HepG2 (cell line): ENCODE results near the gene UBE2G2. TPM values are rescaled to one million over a fixed set of nuclear protein-coding genes. Genes with fewer than 3 reads are reported as not detected.

Experiments used
- ATAC-seq: fragments of 200-7000 bp; cut with Tn5 transposase; 3 replicates; pipeline ENCODE4 v1.9.1; 2020; ENCODE audit warnings: mild to moderate bottlenecking, moderate library complexity
- BruUV-seq: library from RNA; stranded (reverse); fragments of 400-500 nt; replicated peaks from 2 replicates; lab custom pipeline; 2021; lab: Mats Ljungman, UMichigan
- CTCF ChIA-PET: fragments of 300-600 bp; formaldehyde crosslinking; extraction: SDS; loops from one replicate; lab custom pipeline; 2021; ENCODE audit warnings: low total read pairs, inconsistent platforms, low intra/inter-chr PET ratio; lab: Yijun Ruan, JAX
- POLR2A ChIA-PET: fragments of 350-600 bp; sonication (Branson Sonifier 250); formaldehyde crosslinking; loops from one replicate; lab custom pipeline; 2020; ENCODE audit warnings: antibody characterized with exemption, inconsistent platforms; lab: Yijun Ruan, JAX
- DNase-seq: peaks from one replicate; pipeline ENCODE4 v3.0.0-alpha.2; 2015; ENCODE audit warnings: low spot score
- FAIRE-seq: peaks from 3 replicates; lab custom pipeline; 2011; peaks lifted over from hg19 to GRCh38; lab: Jason Lieb, UNC
- H2AFZ ChIP-seq: one replicate; pipeline ENCODE4 v1.6.1; 2011; ENCODE audit warnings: low read length, inconsistent platforms
- H3K27ac ChIP-seq: fragments of 300-600 bp; 3 replicates; pipeline ENCODE4 v1.8.0; 2011; ENCODE audit warnings: mixed run types, mild to moderate bottlenecking, mixed read lengths, low read length, inconsistent platforms; ENCODE audit not compliant: insufficient read depth; ENCODE audit errors: extremely low read length
- H3K27me3 ChIP-seq, 2 experiments: fragments of 200-600 bp in 1 of 2; 2 replicates in 1 of 2; 3 replicates in 1 of 2; pipeline versions ENCODE4 v1.6.0 to v1.8.0; 2011; ENCODE audit warnings: low read length in 2 of 2, mild to moderate bottlenecking in 2 of 2, moderate library complexity in 2 of 2, inconsistent platforms in 1 of 2; ENCODE audit not compliant: insufficient read depth in 2 of 2, control insufficient read depth in 1 of 2
- H3K36me3 ChIP-seq, 2 experiments: fragments of 200-600 bp in 1 of 2; replicated peaks in 1 of 2; 2 replicates in 1 of 2; 3 replicates in 1 of 2; pipeline versions ENCODE4 v1.5.1 to v1.8.0; 2011; ENCODE audit warnings: low read length in 2 of 2, inconsistent platforms in 1 of 2; ENCODE audit not compliant: insufficient read depth in 2 of 2, control insufficient read depth in 1 of 2
- H3K4me1 ChIP-seq: 2 replicates; pipeline ENCODE4 v1.5.1; 2012; ENCODE audit warnings: low read length, inconsistent platforms; ENCODE audit not compliant: insufficient read depth
- H3K4me2 ChIP-seq: 2 replicates; pipeline ENCODE4 v1.6.0; 2011; ENCODE audit warnings: low read depth, low read length, inconsistent platforms
- H3K4me3 ChIP-seq, 3 experiments: fragments of 200-600 bp in 1 of 3; sonication (generic), shearing (Covaris generic) in 1 of 3; replicated peaks in 1 of 3; 2 replicates each; pipeline ENCODE4 v1.5.1; 2011 to 2016; ENCODE audit warnings: low read length in 3 of 3, inconsistent platforms in 2 of 3, low read depth in 2 of 3, mild to moderate bottlenecking in 2 of 3, control low read depth in 1 of 3, mixed read lengths in 1 of 3; ENCODE audit not compliant: insufficient read depth in 1 of 3
- H3K79me2 ChIP-seq: one replicate; pipeline ENCODE4 v1.6.1; 2011; ENCODE audit warnings: low read length, inconsistent platforms; ENCODE audit not compliant: insufficient read depth
- H3K9ac ChIP-seq: 2 replicates; pipeline ENCODE4 v1.6.0; 2011; ENCODE audit warnings: mild to moderate bottlenecking, low read depth, low read length, inconsistent platforms; ENCODE audit not compliant: insufficient read depth
- H3K9me3 ChIP-seq: 2 replicates; pipeline ENCODE4 v1.5.1; 2012; ENCODE audit warnings: mild to moderate bottlenecking, low read length
- H4K20me1 ChIP-seq: 2 replicates; pipeline ENCODE4 v1.6.0; 2011; ENCODE audit warnings: inconsistent platforms, mild to moderate bottlenecking, low read length, moderate library complexity; ENCODE audit not compliant: insufficient read depth
- FLYWCH1 ChIP-seq: sonication (generic); formaldehyde crosslinking; IDR thresholded peaks from 2 replicates; pipeline ENCODE4 v1.8.1; 2023; ENCODE audit warnings: mild to moderate bottlenecking, missing genetic modification reagents
- HHEX ChIP-seq: IDR thresholded peaks from 2 replicates; pipeline ENCODE4 v1.6.1; 2016; ENCODE audit warnings: control low read depth
- HINFP ChIP-seq: sonication (generic); formaldehyde crosslinking; IDR thresholded peaks from 2 replicates; pipeline ENCODE4 v1.4.0; 2020; ENCODE audit warnings: low read depth, mild to moderate bottlenecking, missing genetic modification reagents
- HMG20B ChIP-seq: conservative IDR thresholded peaks from 2 replicates; pipeline ENCODE4 v1.6.1; 2016; ENCODE audit warnings: missing genetic modification reagents, missing compliant biosample characterization
- KLF16 ChIP-seq, 2 experiments: sonication (generic) in 1 of 2; formaldehyde crosslinking in 1 of 2; IDR thresholded peaks; 2 replicates each; pipeline versions ENCODE4 v1.6.1 to v1.8.0; 2016 to 2023; ENCODE audit warnings: missing genetic modification reagents in 2 of 2, missing compliant biosample characterization in 1 of 2
- MYPOP ChIP-seq: sonication (generic); formaldehyde crosslinking; IDR thresholded peaks from 2 replicates; pipeline ENCODE4 v1.8.1; 2023; ENCODE audit warnings: mild to moderate bottlenecking, moderate library complexity, missing genetic modification reagents
- NFKBIZ ChIP-seq: IDR thresholded peaks from 2 replicates; pipeline ENCODE4 v1.6.1; 2018; ENCODE audit warnings: missing genetic modification reagents, missing compliant biosample characterization
- RARA ChIP-seq: IDR thresholded peaks from 2 replicates; pipeline ENCODE4 v1.6.1; 2016; ENCODE audit warnings: missing genetic modification reagents, missing compliant biosample characterization
- SOX13 ChIP-seq, 3 experiments: fragments of 450-650 bp in 1 of 3; sonication (generic) in 1 of 3; formaldehyde crosslinking in 1 of 3; IDR thresholded peaks in 2 of 3; conservative IDR thresholded peaks in 1 of 3; 2 replicates each; pipeline versions ENCODE4 v1.5.0 to v1.6.1; 2016 to 2020; ENCODE audit warnings: antibody characterized with exemption in 1 of 3, mild to moderate bottlenecking in 1 of 3, missing compliant biosample characterization in 1 of 3, missing genetic modification reagents in 1 of 3, moderate library complexity in 1 of 3
- ZNF607 ChIP-seq: sonication (generic); formaldehyde crosslinking; IDR thresholded peaks from 2 replicates; pipeline ENCODE4 v1.5.1; 2020; ENCODE audit warnings: missing genetic modification reagents, mild to moderate bottlenecking, borderline replicate concordance
- ZNF678 ChIP-seq: sonication (generic); formaldehyde crosslinking; IDR thresholded peaks from 2 replicates; pipeline ENCODE4 v1.4.0; 2020; ENCODE audit warnings: mild to moderate bottlenecking, missing genetic modification reagents
- ZNF766 ChIP-seq: sonication (generic); formaldehyde crosslinking; IDR thresholded peaks from 2 replicates; pipeline ENCODE4 v1.5.0; 2020; ENCODE audit warnings: missing genetic modification reagents, borderline replicate concordance
- ZNF768 ChIP-seq: sonication (generic); formaldehyde crosslinking; IDR thresholded peaks from 2 replicates; pipeline ENCODE4 v1.4.0; 2020; ENCODE audit warnings: missing genetic modification reagents
- WGBS: methylation state at CpG from one replicate; pipeline ENCODE4 v1.1.6; 2017; ENCODE audit warnings: low lambda C conversion rate; 5-methylcytosine and 5-hydroxymethylcytosine counted together
- in situ Hi-C: cut with HindIII; loops from 2 replicates; pipeline ENCODE4 v1.10.0; 2017; ENCODE audit warnings: low pct_unique_long_range_greater_than_20kb; ENCODE audit not compliant: extremely low pct_ligation_motif_present
- intact Hi-C: fragments of 100-400 bp; cut with micrococcal nuclease; formaldehyde crosslinking; loops from one replicate; pipeline ENCODE4 v1.10.0; 2022; ENCODE audit not compliant: unreplicated experiment
- polyA plus RNA-seq, 8 experiments: library from polyadenylated mRNA; depleted of rRNA in 3 of 8; stranded (reverse) in 7 of 8; unstranded in 1 of 8; fragments of >200 nt; fragmentation: Illumina TruSeq in 4 of 8; extraction: Trizol in 4 of 8; gene quantifications; 2 replicates each; pipeline versions ENCODE4 v1.2.1 to v1.2.3, GENCODE V29; 2011 to 2016; ENCODE audit warnings: low read depth in 4 of 8, missing spikeins in 1 of 8, mixed read lengths in 1 of 8; ENCODE audit not compliant: insufficient read depth in 1 of 8
- total RNA-seq, 5 experiments: library from RNA; depleted of rRNA; stranded (reverse); fragments of >200 nt; fragmentation: Illumina TruSeq; extraction: Trizol; gene quantifications; 2 replicates each; pipeline ENCODE4 v1.2.3, GENCODE V29; 2016; ENCODE audit warnings: low read depth in 1 of 5
- TF ChIP-seq, protein P1 (sequence below): sonication (generic); formaldehyde crosslinking; IDR thresholded peaks from 2 replicates; pipeline ENCODE4 v1.4.0; 2020; ENCODE audit warnings: missing genetic modification reagents
- TF ChIP-seq, protein P2 (sequence below), 2 experiments: sonication (generic) in 1 of 2; formaldehyde crosslinking in 1 of 2; IDR thresholded peaks; 2 replicates each; pipeline versions ENCODE4 v1.5.1 to v1.6.1; 2011 to 2020; ENCODE audit warnings: borderline replicate concordance in 1 of 2, low read depth in 1 of 2, low read length in 1 of 2, mild to moderate bottlenecking in 1 of 2, missing genetic modification reagents in 1 of 2, moderate library complexity in 1 of 2

UBE2G2 gene
- total and polyA plus RNA-seq, 2 of the 13 experiments (the other 11 are each of a cell fraction or from before 2014, with no cell fraction given): 55.4 to 92.0 TPM

GRCh38 chr21:44780767-44781459 is 20.7 kb downstream of the UBE2G2 start:
- no peak overlapping the region for H2AFZ ChIP-seq
- BruUV-seq: no TSS peak
- no peak overlapping the region for H3K9ac ChIP-seq
- peaks cover 9 to 46% of the 10 kb centered on the region in 2 experiments; a peak in 4 of 5 replicates for H3K36me3 ChIP-seq
- no peaks in the 10 kb centered on the region; the same call in 1 of the 2 replicates for H4K20me1 ChIP-seq
- DNase-seq (no peak), FAIRE-seq (no peak), ATAC-seq (no peak)
- H3K4me1 ChIP-seq: peaks cover 29% of the 10 kb centered on the region
- H3K27me3 ChIP-seq: no peaks in the 10 kb centered on the region
- no peak overlapping the region for H3K27ac ChIP-seq
- intact Hi-C loops (no loop called here), in situ Hi-C loops (no loop called here)
- H3K79me2 ChIP-seq: peaks cover 28% of the 10 kb centered on the region
- H3K4me2 ChIP-seq: no peak overlapping the region
- WGBS: 94% methylated on average over 13 of the region's 16 CpGs
- POLR2A ChIA-PET: no interaction called here
- CTCF ChIA-PET: no interaction called here
- no peaks in the 10 kb centered on the region for H3K9me3 ChIP-seq
- H3K4me3 ChIP-seq: no peak overlapping the region
- TF ChIP-seq MYPOP (CRISPR knock-in tag): no peak
- TF ChIP-seq RARA (CRISPR knock-in tag): no peak
- no peak for TF ChIP-seq FLYWCH1 (CRISPR knock-in tag)
- TF ChIP-seq HHEX: no peak
- TF ChIP-seq ZNF607: no peak
- TF ChIP-seq HMG20B: no peak
- no peak for TF ChIP-seq SOX13 (IDR thresholded peaks at IDR 0.05)
- no peak for TF ChIP-seq SOX13 (CRISPR knock-in tag; conservative IDR thresholded peaks at IDR 0.05 in 1 of 2, IDR thresholded peaks at IDR 0.05 in 1 of 2)
- TF ChIP-seq, protein P1, sequence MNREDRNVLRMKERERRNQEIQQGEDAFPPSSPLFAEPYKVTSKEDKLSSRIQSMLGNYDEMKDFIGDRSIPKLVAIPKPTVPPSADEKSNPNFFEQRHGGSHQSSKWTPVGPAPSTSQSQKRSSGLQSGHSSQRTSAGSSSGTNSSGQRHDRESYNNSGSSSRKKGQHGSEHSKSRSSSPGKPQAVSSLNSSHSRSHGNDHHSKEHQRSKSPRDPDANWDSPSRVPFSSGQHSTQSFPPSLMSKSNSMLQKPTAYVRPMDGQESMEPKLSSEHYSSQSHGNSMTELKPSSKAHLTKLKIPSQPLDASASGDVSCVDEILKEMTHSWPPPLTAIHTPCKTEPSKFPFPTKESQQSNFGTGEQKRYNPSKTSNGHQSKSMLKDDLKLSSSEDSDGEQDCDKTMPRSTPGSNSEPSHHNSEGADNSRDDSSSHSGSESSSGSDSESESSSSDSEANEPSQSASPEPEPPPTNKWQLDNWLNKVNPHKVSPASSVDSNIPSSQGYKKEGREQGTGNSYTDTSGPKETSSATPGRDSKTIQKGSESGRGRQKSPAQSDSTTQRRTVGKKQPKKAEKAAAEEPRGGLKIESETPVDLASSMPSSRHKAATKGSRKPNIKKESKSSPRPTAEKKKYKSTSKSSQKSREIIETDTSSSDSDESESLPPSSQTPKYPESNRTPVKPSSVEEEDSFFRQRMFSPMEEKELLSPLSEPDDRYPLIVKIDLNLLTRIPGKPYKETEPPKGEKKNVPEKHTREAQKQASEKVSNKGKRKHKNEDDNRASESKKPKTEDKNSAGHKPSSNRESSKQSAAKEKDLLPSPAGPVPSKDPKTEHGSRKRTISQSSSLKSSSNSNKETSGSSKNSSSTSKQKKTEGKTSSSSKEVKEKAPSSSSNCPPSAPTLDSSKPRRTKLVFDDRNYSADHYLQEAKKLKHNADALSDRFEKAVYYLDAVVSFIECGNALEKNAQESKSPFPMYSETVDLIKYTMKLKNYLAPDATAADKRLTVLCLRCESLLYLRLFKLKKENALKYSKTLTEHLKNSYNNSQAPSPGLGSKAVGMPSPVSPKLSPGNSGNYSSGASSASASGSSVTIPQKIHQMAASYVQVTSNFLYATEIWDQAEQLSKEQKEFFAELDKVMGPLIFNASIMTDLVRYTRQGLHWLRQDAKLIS (CRISPR knock-in tag): no peak
- TF ChIP-seq ZNF678 (CRISPR knock-in tag): no peak
- no peak for TF ChIP-seq HINFP (CRISPR knock-in tag)
- TF ChIP-seq, protein P2, sequence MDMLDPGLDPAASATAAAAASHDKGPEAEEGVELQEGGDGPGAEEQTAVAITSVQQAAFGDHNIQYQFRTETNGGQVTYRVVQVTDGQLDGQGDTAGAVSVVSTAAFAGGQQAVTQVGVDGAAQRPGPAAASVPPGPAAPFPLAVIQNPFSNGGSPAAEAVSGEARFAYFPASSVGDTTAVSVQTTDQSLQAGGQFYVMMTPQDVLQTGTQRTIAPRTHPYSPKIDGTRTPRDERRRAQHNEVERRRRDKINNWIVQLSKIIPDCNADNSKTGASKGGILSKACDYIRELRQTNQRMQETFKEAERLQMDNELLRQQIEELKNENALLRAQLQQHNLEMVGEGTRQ (IDR thresholded peaks at IDR 0.05; ENCODE audit: low read depth, low read length): no peak
- TF ChIP-seq, protein P2 (CRISPR knock-in tag; IDR thresholded peaks at IDR 0.05; ENCODE audit: borderline replicate concordance): no peak
- TF ChIP-seq ZNF766 (CRISPR knock-in tag): no peak
- TF ChIP-seq KLF16 (CRISPR knock-in tag; IDR thresholded peaks at IDR 0.05): no peak
- no peak for TF ChIP-seq ZNF768 (CRISPR knock-in tag)
- TF ChIP-seq NFKBIZ: no peak
